Kidney capillary endothelial cell (primary cell): ENCODE data around the gene AATK.
"Not testable (repeated sequence)": the region's sequence is repeated elsewhere in the genome, so short reads cannot be mapped to it uniquely, and the experiment has no call there.

ENCODE experiments used
- DNase-seq: peaks from one replicate; pipeline ENCODE4 v3.0.0-alpha.2; 2018; ENCODE audit warnings: low spot score

The AATK gene

GRCh38 chr17:81161972-81162371 is 4.0 kb downstream of the AATK start:
- DNase-seq = no peak

GRCh38 chr17:81161536-81161935 is 4.5 kb downstream of the AATK start:
- DNase-seq = no peak

- no peak for DNase-seq
These were observed 5.1 kb downstream of the AATK start for GRCh38 chr17:81160747-81161453.

GRCh38 chr17:81160306-81160705 is 5.7 kb downstream of the AATK start:
- DNase-seq = peak; percentile 52

GRCh38 chr17:81159611-81160265 is 6.3 kb downstream of the AATK start:
- no peak for DNase-seq

- DNase-seq = no peak
These were observed 7.1 kb downstream of the AATK start for GRCh38 chr17:81158688-81159590.

- DNase-seq = no peak
These were observed 8.0 kb downstream of the AATK start for GRCh38 chr17:81157848-81158687.

- DNase-seq = no peak
These were observed 8.9 kb downstream of the AATK start for GRCh38 chr17:81156866-81157805.

GRCh38 chr17:81154961-81155360 is 11.1 kb downstream of the AATK start:
- DNase-seq = no peak

GRCh38 chr17:81154016-81154415 is 12.0 kb downstream of the AATK start:
- DNase-seq = not testable (repeated sequence)

- DNase-seq = peak; percentile 88
These were observed 12.6 kb downstream of the AATK start for GRCh38 chr17:81153340-81153803.

- DNase-seq = no peak
These were observed 13.7 kb downstream of the AATK start for GRCh38 chr17:81152288-81152828.

- no peak for DNase-seq
These were observed 14.7 kb downstream of the AATK start for GRCh38 chr17:81151278-81151677.

- peak; percentile 60 for DNase-seq
These were observed 15.5 kb downstream of the AATK start for GRCh38 chr17:81150377-81151077.

- no peak for DNase-seq
These were observed 17.0 kb downstream of the AATK start for GRCh38 chr17:81148986-81149533.

GRCh38 chr17:81148571-81148970 is 17.4 kb downstream of the AATK start:
- DNase-seq = no peak

GRCh38 chr17:81147701-81148100 is 18.3 kb downstream of the AATK start:
- no peak for DNase-seq

GRCh38 chr17:81146208-81146607 is 19.8 kb downstream of the AATK start:
- not testable (repeated sequence) for DNase-seq

- DNase-seq = no peak
These were observed 21.6 kb downstream of the AATK start for GRCh38 chr17:81144423-81144781.
